CD4-positive, alpha-beta T cell treated with Interleukin-12 subunit alpha and Interleukin-12 subunit beta, for 1 hour (primary cell): ENCODE measurements around the gene IFNL1.
"Not testable (repeated sequence)": the region's sequence is repeated elsewhere in the genome, so short reads cannot be mapped to it uniquely, and the experiment has no call there.

Experiments used
- DNase-seq: peaks from one replicate; pipeline ENCODE4 v3.0.0-alpha.2; 2020

IFNL1 gene

DNA sequence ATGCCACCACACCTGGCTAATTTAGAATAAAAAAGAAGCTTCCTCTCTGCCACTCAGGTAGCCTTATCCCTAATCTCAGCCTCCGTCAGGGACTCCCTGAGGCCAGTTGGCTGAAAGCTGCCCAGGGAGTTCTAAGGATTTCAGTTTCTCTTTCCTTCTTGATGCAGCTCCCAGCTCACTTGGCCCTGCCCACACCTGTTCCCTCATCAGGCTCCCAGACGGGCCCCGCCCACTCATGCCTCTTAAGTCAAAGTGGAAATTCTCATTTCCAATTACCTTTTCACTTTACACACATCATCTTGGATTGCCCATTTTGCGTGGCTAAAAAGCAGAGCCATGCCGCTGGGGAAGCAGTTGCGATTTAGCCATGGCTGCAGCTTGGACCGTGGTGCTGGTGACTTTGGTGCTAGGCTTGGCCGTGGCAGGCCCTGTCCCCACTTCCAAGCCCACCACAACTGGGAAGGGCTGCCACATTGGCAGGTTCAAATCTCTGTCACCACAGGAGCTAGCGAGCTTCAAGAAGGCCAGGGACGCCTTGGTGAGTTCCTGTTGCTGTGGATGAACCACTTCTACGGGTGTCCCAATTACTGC lies at the start of gene IFNL1:
TSS of gene IFNL1 (plus strand) at position 353 of the 591 bp plus-strand sequence. CDS start at position 368, 15 bp downstream.
- DNase-seq, result no peak

DNA sequence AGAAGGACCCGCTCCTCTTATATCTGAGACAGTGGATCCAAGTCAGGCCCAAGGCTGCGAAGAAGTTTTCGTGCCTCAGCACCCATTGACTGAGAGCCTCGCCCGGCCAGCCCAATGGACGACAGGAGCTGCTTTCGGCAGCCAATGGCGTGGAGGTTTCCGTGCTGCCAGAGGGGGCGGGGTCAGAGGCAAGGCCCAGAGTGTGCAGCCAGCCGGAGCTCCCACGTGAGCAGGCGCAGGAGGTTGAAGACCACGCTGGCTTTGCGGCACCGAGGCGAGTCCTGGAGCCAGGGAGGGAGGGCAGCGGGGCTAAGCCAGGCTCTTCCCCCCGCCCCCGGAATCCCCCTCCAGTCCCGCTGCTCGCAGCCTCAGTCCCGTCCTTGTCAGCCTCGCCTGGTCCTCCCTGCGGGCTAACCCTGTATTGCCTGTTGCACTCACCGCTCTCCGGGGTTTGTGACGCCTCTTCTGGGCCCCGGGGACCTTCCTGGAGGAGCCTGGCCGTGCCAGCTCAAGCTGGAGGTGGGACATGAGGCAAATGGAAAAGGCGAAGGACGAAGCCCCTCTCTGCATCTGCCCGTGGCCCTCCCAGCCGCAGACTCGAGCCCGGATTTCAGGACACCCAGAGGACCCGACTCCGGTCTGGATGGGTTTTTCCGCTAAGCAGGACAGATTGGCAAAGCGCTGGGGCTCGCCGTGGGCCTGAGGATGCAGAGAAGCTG lies 49.1 kb upstream of the IFNL1 start:
- DNase-seq, result peak; percentile 53

DNA sequence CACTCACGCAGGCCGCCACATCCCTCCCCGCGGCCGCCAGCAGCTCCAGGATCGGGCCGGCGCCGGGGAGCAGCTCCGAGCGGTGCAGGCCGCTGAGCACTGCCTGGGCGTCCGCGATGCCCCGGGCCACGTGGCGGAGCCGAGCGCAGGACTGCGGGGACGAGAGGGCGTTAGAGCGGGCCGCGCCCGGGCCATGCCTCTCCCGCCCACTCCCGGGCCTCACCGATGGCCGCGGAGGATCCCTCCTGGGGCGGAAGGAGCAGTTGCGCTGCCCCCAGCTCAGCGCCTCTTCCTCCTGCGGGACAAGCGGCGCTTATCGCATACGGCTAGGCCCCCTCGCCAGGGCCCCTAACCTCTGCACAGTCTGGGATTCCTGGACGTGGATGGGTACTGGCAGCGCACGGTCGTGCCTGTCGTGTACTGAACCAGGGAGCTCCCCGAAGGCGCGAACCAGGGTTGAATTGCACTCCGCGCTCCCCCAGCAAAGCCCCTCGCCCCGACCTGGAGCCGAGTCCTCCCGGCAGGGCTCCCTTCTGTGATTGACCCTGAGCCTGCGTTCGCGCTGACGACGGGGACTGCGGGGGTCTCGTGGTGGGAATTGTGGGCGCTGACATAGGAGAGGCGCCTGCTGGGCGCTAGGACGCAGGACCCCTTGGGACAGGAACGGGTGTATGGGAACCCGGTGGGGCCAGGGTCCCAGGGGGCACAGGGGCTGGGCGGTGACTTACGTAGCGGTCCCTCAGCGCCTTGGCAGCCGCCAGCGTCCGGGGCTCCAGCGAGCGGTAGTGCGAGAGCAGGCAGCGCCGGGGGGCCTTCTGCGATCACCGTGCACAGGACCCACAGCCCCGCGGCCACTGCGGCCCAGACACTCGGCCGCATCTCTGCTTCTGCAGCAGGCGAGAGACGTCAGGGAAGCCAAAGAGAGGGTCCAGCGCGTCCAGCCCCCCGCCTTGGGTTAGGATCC lies 48.2 kb upstream of the IFNL1 start:
- no peak for DNase-seq

DNA sequence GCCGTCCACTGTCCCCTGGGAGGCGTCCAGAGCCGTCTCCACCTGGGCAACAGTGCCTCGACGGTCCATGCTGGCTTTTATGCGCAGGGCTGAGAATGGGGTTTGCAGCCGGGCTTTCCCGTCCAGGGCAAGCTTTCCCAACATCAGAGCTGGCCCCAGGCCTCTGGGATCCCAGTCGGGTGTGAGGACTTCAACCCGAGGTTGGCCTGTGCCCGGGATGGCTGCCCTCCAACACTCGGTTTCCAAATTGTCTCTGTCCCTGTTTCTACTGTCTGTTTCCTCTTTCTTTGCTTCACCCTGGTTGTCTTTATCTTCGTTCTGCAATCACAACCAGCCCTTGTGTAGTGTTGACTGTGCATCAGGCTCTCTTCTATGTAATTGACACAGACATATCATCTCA lies 47.4 kb upstream of the IFNL1 start, which contains the start of gene IFNL4:
TSS of gene IFNL4 (minus strand) at position 51 of the 400 bp plus-strand sequence.
- DNase-seq, result no peak

DNA sequence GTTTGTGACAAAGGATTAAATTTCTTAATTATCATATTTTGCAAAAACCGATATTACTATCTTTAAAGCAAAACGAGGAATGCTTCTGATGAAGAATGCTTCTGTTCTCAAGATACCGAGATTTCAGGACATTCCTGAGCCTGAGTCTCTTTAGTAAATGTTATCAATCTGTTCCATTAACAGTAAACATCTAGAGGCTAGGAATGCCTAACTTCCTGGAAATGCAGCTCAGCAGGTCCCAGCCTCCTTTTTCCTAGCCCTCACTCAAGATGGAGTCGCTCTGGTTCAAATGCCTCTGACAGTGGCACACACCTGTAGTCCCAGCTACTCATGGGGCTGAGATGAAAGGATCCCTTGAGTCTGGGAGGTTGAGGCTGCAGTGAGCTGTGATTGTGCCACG lies 45.1 kb upstream of the IFNL1 start:
- no peak for DNase-seq

DNA sequence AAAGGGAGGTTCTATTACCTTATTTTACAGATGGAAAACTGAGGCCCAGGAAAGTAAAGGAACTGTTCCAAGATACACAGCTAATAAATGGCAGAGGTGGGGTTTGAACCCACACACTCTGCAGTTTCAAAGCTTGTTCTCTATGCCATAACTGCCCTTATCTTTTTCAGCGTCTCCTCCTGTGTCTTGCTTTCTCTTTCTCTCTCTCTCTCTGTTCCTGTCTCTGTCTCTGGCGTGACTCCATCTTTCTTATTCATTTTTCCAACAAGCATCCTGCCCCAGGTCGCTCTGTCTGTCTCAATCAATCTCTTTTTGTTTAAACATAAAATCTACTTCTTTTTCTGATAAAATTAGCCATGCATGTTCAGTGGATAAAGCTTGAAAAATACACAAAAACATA lies 44.4 kb upstream of the IFNL1 start:
- DNase-seq, result no peak

DNA sequence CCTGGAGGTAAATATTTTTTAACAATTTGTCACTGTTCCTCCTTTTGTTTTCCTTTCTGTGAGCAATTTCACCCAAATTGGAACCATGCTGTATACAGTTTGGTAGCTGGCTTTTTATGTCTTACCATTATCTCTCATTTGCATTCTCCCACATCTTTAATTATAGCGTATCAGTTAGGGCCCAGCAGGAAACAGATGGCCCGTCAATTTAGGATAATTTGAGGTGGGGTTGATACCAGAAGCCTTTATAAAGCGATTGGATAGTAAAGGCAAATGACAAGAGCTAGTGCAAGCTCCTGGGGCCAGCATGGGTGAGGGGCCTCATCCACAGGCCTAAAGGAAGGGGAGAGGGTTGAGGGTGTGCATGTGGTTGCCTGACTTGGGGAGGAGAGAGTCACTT lies 43.7 kb upstream of the IFNL1 start:
- no peak for DNase-seq

DNA sequence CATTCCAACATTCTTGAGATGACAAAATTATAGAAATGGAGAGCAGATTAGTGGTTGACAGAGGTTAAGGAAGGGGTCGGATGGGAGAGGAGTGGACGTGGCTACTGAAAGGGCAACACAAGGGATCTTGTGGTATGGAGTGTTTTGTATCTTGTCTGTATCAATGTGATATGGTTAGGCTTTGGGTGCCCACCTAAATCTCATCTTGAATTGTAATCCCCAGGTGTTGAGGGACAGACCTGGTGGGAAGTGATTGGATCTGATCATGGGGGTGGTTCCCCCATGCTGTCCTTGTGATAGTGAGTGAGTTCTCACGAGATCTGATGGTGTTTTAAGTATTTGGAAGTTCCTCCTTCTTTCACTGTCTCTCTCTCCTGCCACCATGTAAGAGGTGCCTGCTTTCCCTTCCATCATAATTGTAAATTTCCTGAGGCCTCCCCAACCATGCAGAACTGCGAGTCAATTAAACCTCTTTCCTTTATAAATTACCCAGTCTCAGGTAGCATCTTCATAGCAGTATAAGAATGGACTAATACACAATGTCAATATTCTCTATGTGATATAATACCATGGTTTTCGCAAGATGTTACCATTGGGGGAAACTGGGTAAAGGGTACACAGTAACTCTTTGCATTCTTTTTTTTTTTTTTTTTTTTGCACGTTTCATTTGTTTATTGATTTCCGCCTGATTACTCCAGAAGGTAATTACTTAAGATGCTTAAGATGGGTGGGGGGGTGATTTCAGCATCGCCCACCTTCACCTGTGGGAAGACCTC lies 42.6 kb upstream of the IFNL1 start:
- no peak for DNase-seq

DNA sequence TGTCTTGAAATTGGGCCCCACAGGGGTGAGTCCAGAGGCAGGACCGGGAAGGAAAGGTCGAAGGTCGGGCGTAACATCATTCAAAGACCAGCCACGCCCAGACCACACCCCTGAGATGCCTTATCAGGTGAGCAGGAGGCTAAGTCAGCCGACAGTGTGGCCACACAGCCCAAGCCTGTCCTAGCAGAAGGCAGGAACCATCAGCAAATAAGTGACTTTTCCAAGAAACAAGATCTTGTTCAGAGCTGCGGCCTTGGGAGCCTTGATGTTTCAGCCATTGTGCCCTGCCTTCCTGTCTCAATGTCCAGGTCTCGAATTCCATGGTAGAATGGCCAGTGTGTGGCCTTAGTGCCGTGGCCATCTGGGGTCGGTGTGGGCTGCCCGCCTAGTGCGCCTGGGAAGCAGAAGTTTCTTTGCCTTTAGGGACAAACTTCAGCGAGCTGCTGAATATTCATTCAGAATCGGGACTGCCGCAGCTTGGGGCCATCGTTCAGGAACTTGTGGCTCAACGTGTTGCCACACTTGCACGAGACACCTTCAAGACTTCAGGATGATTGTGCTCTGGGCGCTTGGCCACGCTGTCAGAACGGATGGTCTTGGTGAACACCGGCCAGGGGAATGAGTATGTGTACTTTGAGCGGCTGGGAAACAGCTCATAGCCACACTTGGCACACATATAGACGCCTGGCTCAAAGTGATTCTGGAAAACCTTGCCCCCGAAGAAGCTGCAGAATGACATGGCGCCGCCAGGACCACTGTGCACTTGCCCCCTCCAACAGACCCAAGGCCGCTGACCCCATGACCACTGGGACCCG lies 41.5 kb upstream of the IFNL1 start:
- DNase-seq, result no peak

DNA sequence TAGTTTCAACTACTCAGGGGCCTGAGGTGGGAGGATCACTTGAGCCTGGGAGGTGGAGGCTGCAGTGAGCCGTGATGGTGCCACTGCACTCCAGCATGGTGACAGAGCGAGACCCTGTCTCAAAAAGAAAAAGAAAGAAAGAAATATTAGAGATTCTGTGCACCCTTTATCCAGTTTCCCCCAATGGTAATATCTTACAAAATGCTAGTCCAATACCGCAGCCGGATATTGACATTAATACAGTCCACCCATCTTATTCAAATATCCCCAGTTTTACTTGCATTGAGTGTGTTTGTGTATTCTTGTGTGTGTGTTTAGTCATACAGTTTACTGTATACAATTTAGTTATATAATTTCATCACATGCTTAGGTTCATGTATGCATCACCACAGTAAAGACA lies 39.0 kb upstream of the IFNL1 start:
- DNase-seq, result no peak

DNA sequence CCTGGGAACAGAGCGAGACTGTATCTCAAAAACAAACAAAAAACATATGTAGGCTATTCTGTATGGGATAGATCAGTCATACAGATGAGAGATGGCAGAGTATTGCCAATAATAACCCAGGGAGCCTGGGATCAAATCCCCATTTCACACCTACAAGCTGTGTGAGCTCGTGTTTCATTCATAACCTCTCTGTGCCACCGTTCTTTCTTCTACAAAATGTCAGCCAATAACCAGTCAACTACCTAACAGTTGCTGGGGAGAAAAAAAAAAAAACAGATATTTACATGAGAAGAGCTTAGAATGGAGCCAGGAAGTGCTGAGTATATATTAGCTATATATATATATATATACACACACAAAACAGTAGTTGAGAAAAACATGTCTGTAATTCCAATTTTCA lies 34.5 kb upstream of the IFNL1 start:
- DNase-seq, result no peak

DNA sequence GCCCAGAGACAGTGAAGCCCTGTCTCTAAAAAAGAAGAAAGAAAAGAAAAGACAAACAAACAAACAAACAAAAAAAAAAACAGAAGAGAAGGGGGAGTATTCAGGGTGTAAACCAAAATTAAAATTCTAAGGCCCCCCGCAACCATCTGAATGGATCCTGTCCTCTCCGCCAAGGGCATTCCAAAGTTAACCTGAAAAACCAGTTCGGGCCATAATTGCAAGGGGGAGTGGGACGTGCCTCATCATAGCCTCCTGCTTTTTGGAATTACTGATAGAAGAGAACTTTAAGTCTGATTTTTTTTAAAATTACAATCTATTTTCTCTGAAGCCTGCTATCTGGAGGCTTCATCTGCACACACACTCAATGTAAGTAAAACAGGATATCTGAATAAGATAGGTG lies 33.7 kb upstream of the IFNL1 start:
- DNase-seq, result no peak

DNA sequence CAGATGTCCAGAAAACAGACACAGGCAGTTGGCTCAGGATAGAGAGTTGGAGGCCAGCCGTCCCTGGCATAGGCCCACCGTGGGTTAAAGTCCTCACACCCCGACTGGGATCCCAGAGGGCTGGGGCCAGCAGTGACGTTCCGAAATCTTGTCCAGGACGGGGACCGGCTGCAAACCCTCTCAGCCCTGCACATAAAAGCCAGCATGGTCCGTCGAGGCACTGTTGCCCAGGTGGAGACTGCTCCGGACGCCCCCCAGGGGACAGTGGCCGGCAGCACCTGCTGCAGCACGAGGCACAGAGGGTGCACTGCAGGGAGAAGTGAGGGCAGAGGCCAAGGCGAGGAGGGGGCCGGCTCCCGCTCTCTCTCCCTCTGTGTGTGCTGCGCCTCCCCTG lies 32.3 kb upstream of the IFNL1 start:
- DNase-seq, result no peak

DNA sequence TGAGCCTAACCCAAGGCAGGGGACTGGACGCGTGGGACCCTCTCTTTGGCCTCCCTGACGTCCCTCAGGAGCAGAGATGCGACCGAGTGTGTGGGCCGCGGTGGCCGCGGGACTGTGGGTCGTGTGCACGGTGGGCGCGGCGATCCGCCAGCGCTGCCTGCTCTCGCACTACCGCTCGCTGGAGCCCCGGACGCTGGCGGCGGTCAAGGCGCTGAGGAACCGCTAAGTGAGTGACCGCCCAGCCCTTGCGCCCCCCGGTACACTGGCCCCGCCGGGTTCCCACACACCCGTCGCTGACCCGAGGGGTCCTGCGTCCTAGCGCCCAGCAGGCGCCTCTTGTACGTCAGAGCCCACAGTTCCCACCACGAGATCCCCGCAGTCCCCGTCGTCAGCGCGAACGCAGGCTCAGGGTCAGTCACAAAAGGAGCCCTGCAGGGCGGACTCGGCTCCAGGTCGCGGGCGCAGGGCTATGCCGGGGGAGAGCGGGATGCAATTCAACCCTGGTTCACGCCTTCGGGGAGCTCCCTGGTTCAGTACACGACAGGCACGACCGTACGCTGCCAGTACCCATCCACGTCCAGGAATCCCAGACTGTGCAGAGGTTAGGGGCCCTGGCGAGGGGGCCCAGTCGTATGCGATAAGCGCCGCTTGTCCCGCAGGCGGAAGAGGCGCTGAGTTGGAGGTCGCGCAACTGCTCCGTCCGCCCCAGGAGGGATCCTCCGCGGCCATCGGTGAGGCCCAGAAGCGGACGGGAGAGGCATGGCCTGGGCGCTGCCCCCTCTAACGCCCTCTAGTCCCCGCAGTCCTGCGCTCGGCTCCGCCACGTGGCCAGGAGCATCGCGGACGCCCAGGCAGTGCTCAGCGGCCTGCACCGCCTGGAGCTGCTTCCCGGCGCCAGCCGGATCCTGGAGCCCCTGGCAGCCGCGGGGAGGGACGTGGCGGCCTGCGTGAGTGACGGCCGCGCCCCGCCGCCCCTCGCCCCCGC lies 31.6 kb upstream of the IFNL1 start:
- no peak for DNase-seq

DNA sequence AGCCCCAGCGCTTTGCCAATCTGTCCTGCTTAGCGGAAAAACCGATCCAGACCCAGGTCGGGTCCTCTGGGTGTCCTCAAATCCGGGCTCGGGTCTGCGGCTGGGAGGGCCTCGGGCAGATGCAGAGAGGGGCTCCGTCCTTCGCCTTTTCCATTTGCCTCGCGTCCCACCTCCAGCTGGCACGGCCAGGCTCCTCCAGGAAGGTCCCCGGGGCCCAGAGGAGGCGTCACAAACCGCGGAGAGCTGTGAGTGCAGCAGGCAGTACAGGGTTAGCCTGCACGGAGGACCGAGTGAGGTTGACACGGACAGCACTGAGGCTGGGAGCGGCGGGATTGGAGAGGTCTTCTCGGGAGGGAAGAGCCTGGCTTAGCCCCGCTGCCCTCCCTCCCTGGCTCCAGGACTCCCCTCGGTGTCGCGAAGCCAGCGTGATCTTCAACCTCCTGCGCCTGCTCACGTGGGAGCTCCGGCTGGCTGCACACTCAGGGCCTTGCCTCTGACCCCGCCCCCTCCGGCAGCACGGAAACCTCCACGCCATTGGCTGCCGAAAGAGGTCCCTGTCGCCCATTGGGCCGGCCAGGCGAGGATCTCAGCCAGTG lies 30.8 kb upstream of the IFNL1 start:
- DNase-seq, result no peak

DNA sequence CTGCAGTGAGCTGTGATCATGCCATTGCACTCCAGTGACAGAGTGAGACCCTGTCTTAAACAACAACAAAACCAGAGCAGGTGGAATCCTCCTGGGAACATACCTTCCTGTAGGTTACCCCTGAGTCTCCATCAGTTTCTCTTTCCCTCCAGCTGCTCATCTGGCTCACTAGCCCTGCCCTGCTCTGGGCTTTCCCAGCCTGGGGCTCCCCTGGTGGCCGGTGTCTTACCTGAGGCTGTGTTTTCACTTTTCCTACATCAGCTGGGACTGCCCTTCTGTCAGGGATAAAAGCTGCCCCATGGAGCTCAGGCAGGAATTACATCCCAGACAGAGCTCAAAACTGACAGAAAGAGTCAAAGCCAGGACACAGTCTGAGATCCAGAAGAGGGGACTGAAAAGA lies 28.1 kb upstream of the IFNL1 start, which contains the start of gene IFNL2:
TSS of gene IFNL2 (plus strand) at position 312 of the 400 bp plus-strand sequence. CDS start 173 bp downstream, outside the sequence.
- not testable (repeated sequence) for DNase-seq

DNA sequence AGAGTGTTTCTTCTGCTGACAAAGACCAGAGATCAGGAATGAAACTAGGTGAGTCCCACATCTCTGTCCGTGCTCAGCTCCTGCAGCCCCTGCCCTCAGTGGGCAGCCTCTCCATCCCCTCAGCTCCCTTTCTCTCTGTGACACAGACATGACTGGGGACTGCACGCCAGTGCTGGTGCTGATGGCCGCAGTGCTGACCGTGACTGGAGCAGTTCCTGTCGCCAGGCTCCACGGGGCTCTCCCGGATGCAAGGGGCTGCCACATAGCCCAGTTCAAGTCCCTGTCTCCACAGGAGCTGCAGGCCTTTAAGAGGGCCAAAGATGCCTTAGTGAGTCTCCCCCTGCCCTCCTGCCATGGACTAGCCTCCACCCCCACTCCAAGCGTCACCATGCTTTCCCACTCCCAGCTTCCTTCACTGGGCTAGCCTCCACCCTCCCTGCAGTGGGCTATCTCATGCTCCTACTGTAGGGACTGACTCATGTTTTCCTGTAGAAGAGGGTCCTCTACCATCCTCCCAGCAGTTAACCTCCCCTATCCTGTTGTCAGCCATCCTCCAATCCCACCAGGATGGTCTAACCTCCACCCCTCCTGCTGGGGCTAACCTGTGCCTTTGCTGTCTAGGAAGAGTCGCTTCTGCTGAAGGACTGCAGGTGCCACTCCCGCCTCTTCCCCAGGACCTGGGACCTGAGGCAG lies 27.5 kb upstream of the IFNL1 start:
- DNase-seq, result not testable (repeated sequence)

DNA sequence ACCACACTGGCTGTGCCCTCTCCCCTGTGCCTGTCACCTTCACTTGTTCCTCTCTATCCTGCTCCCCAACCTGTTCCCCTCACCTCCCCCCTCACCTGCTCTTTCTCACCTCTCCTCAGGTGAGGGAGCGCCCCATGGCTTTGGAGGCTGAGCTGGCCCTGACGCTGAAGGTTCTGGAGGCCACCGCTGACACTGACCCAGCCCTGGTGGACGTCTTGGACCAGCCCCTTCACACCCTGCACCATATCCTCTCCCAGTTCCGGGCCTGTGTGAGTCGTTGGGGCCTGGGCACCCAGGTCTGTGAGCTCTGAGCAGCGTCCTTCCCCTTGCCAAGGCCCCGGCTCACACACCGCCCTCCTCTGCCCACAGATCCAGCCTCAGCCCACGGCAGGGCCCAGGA lies 26.8 kb upstream of the IFNL1 start:
- DNase-seq, result not testable (repeated sequence)
